ENCODE results near the gene CES4A. TPM values are rescaled to one million over a fixed set of nuclear protein-coding genes. Genes with fewer than 3 reads are reported as not detected.
A peak's percentile ranks its signal among the peaks of the same experiment; 100 is the strongest.

The CES4A gene
- total and polyA plus RNA-seq, 2 of the 13 experiments (the other 11 are each of a cell fraction or from before 2014, with no cell fraction given) = 0.09 to 0.17 TPM

DNA sequence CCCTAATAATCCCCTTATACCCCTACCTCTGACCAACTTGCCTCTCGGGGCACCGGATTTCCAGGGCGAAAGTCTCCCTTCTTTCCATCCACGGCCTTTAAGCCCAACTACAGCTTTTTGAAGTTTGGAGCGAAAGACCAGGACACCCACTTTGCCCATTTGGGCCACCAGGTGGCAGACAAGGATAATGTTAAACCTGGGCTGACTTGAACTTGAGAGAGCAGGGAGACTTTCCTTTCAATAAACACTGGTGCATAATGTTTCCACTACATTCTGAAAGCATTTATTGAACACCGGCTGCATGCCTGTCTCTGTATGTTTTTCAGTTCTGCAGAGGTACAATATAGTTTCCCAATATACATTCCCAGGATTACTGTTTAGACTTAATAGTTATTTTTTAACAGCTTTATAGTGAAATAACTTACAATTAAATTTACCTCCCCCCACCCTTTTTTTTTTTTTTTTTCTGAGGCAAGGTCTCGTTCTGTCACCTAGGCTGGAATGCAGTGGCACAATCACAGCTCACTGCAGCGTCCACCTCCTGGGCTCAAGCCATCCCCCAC, 34.2 kb upstream of the CES4A start (continued):
- no peak for TF ChIP-seq NFAT5 (CRISPR knock-in tag; IDR thresholded peaks at IDR 0.05)
- TF ChIP-seq ZFP36L2 (CRISPR knock-in tag; IDR thresholded peaks at IDR 0.05) = no peak
- TF ChIP-seq ZNF773 (CRISPR knock-in tag; IDR thresholded peaks at IDR 0.05; ENCODE audit: borderline replicate concordance) = no peak
- no peak for TF ChIP-seq SPEN (CRISPR knock-in tag; IDR thresholded peaks at IDR 0.05; ENCODE audit: low read depth)
- TF ChIP-seq ZNF572 (CRISPR knock-in tag; IDR thresholded peaks at IDR 0.05) = no peak
- peak; percentile 73 for TF ChIP-seq HNF1B (CRISPR knock-in tag; IDR thresholded peaks at IDR 0.05)
- TF ChIP-seq, protein P1, sequence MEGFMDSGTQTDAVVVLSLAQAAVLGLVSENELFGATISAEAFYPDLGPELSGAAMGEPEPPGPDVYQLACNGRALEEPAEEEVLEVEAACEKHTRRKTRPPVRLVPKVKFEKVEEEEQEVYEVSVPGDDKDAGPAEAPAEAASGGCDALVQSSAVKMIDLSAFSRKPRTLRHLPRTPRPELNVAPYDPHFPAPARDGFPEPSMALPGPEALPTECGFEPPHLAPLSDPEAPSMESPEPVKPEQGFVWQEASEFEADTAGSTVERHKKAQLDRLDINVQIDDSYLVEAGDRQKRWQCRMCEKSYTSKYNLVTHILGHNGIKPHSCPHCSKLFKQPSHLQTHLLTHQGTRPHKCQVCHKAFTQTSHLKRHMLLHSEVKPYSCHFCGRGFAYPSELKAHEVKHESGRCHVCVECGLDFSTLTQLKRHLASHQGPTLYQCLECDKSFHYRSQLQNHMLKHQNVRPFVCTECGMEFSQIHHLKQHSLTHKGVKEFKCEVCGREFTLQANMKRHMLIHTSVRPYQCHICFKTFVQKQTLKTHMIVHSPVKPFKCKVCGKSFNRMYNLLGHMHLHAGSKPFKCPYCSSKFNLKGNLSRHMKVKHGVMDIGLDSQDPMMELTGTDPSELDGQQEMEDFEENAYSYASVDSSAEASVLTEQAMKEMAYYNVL (CRISPR knock-in tag; IDR thresholded peaks at IDR 0.05; ENCODE audit: borderline replicate concordance) = no peak
- TF ChIP-seq, protein P2, sequence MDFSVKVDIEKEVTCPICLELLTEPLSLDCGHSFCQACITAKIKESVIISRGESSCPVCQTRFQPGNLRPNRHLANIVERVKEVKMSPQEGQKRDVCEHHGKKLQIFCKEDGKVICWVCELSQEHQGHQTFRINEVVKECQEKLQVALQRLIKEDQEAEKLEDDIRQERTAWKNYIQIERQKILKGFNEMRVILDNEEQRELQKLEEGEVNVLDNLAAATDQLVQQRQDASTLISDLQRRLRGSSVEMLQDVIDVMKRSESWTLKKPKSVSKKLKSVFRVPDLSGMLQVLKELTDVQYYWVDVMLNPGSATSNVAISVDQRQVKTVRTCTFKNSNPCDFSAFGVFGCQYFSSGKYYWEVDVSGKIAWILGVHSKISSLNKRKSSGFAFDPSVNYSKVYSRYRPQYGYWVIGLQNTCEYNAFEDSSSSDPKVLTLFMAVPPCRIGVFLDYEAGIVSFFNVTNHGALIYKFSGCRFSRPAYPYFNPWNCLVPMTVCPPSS (IDR thresholded peaks at IDR 0.05) = no peak
- TF ChIP-seq ZNF549 (CRISPR knock-in tag; IDR thresholded peaks at IDR 0.05) = no peak
- no peak for TF ChIP-seq ZMAT3 (CRISPR knock-in tag; conservative IDR thresholded peaks at IDR 0.05)
- no peak for TF ChIP-seq ELK4 (CRISPR knock-in tag; IDR thresholded peaks at IDR 0.05; ENCODE audit: borderline replicate concordance)
- TF ChIP-seq ZNF34 (CRISPR knock-in tag; IDR thresholded peaks at IDR 0.05; ENCODE audit: borderline replicate concordance) = no peak
- TF ChIP-seq ZNF441 (CRISPR knock-in tag; IDR thresholded peaks at IDR 0.05; ENCODE audit: borderline replicate concordance) = no peak
- no peak for TF ChIP-seq MBNL3 (CRISPR knock-in tag; conservative IDR thresholded peaks at IDR 0.05)
- 0 out of 2 replicates have a peak, but pooled peaks have one; percentile 19 for TF ChIP-seq FOSL2 (CRISPR knock-in tag; IDR thresholded peaks at IDR 0.05)
- TF ChIP-seq, protein P3, sequence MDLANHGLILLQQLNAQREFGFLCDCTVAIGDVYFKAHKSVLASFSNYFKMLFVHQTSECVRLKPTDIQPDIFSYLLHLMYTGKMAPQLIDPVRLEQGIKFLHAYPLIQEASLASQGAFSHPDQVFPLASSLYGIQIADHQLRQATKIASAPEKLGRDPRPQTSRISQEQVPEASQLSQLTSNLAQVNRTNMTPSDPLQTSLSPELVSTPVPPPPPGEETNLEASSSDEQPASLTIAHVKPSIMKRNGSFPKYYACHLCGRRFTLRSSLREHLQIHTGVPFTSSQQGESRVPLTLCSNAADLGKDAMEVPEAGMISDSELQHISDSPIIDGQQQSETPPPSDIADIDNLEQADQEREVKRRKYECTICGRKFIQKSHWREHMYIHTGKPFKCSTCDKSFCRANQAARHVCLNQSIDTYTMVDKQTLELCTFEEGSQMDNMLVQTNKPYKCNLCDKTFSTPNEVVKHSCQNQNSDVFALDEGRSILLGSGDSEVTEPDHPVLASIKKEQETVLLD (CRISPR knock-in tag; IDR thresholded peaks at IDR 0.05; ENCODE audit: low read depth) = no peak
- no peak for TF ChIP-seq EEA1 (CRISPR knock-in tag; IDR thresholded peaks at IDR 0.05; ENCODE audit: borderline replicate concordance)
